OCI-LY3 (cell line): ENCODE measurements around the gene SCYGR8.

Experiments
- H2AFZ ChIP-seq: fragments of 200-600, 300-600 bp; shearing (Covaris generic); 2 replicates; pipeline ENCODE4 v1.6.0; 2014; ENCODE audit warnings: antibody characterized with exemption, low read depth, low read length
- H3K27ac ChIP-seq: fragments of 200-600, 300-600 bp; sonication (generic); 2 replicates; pipeline ENCODE4 v1.5.1; 2014; ENCODE audit warnings: mild to moderate bottlenecking, low read length, moderate library complexity, mixed read lengths
- H3K27me3 ChIP-seq: fragments of 200-600, 300-600 bp; sonication (generic); 2 replicates; pipeline ENCODE4 v1.6.1; 2014; ENCODE audit warnings: low read depth, low read length, mixed read lengths
- H3K36me3 ChIP-seq: fragments of 200-600, 300-600 bp; sonication (generic); replicated peaks from 2 replicates; pipeline ENCODE3; 2014; ENCODE audit warnings: low read depth, low read length, mixed read lengths
- H3K4me1 ChIP-seq: fragments of 300-600, 200-600 bp; sonication (generic); 2 replicates; pipeline ENCODE4 v1.6.1; 2014; ENCODE audit warnings: low read length, mixed read lengths
- H3K4me2 ChIP-seq: fragments of 200-600, 300-600 bp; sonication (generic); 2 replicates; pipeline ENCODE4 v1.6.1; 2014; ENCODE audit warnings: low read length, mixed read lengths
- H3K4me3 ChIP-seq: fragments of 300-600, 200-600 bp; sonication (generic); 2 replicates; pipeline ENCODE4 v1.5.1; 2014; ENCODE audit warnings: antibody characterized with exemption, mild to moderate bottlenecking, low read length, moderate library complexity
- H3K79me2 ChIP-seq: fragments of 300-600, 200-600 bp; shearing (Covaris generic); 2 replicates; pipeline ENCODE4 v1.6.1; 2014; ENCODE audit warnings: mild to moderate bottlenecking, low read length, mixed read lengths
- H3K9ac ChIP-seq: fragments of 300-600, 200-600 bp; shearing (Covaris generic); 2 replicates; pipeline ENCODE4 v1.6.0; 2014; ENCODE audit warnings: mild to moderate bottlenecking, low read length, moderate library complexity
- H3K9me3 ChIP-seq: fragments of 200-600, 300-600 bp; shearing (Covaris generic); 2 replicates; pipeline ENCODE4 v1.6.1; 2014; ENCODE audit warnings: low read length, mixed read lengths; ENCODE audit not compliant: insufficient read depth
- H4K20me1 ChIP-seq: fragments of 200-600, 300-600 bp; sonication (generic); 2 replicates; pipeline ENCODE4 v1.6.1; 2016; ENCODE audit warnings: low read length, mixed read lengths; ENCODE audit not compliant: insufficient read depth
- CTCF ChIP-seq: fragments of 200-600, 300-600 bp; sonication (generic); IDR thresholded peaks from 2 replicates; pipeline ENCODE4 v1.5.1; 2014; ENCODE audit warnings: antibody characterized with exemption, low read length, low read depth
- EZH2phosphoT487 ChIP-seq: fragments of 200-600 bp; shearing (Covaris generic); IDR thresholded peaks from 2 replicates; pipeline ENCODE4 v1.6.1; 2018; ENCODE audit warnings: antibody characterized with exemption, mixed run types, low read depth

SCYGR8 gene

DNA sequence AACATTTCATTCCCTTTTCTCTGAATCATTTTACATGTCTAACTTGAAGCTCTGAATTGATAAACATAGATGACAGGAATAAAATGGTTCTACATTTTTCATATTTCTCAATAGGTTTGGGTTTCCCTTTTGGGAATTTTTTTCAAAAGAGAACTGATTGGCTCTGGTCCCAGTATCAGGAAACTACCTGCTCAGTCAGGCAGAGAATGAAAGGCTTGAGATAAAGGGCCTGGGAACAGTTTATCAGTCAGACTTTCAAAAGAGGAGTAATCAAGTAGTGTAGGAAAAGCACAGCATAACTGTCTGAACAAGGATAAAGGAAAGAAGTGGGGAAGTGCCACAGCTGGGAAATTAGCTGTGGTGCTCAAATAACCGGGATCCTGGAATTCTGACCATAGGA lies 39.6 kb downstream of the SCYGR8 start:
- H3K4me3 ChIP-seq = no peak overlapping the region
- H4K20me1 ChIP-seq = no peaks in the 10 kb centered on the region
- no peak overlapping the region for H3K27ac ChIP-seq
- no peak overlapping the region for H3K9ac ChIP-seq
- H3K36me3 ChIP-seq = no peaks in the 10 kb centered on the region
- TF ChIP-seq CTCF = no peak
- TF ChIP-seq EZH2phosphoT487 = no peak
- H3K27me3 ChIP-seq = no peaks in the 10 kb centered on the region; the same call in 1 of the 2 replicates
- no peaks in the 10 kb centered on the region for H3K4me1 ChIP-seq
- H3K4me2 ChIP-seq = no peak overlapping the region
- no peak overlapping the region for H2AFZ ChIP-seq
- no peaks in the 10 kb centered on the region for H3K9me3 ChIP-seq
- no peaks in the 10 kb centered on the region for H3K79me2 ChIP-seq

DNA sequence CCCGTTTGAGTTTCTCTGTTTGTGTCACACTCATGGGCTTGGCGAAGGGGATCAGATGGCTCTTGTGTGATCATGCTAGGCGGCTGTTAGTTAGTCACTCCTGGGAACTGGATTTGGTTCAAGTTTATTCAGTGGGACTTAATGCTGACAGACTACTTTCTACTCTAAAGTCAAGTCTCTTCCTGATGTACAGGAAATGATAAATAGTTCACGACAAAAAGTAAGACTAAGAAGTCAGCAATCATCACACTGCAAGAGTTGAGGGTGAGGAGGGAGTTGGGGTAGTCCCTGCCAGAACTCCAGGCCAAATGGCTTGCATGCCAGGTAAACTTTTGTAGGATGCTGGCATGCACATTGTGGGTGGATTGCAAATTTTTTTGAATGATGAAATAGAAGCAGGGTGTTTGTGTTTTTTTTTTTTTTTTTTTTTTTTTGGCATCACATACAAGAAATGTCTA lies 42.9 kb downstream of the SCYGR8 start:
- no peak overlapping the region for H3K27ac ChIP-seq
- no peak for TF ChIP-seq CTCF
- TF ChIP-seq EZH2phosphoT487 = no peak

GRCh38 chr2:227789803-227790202 lies 44.1 kb downstream of the SCYGR8 start:
- Histone ChIP-seq H3K4me3 (no peak overlapping the region), H3K27ac (no peak overlapping the region), H3K27me3 (no peaks in the 10 kb centered on the region; the same call in 1 of the 2 replicates), H3K9ac (no peak overlapping the region), H3K4me1 (no peaks in the 10 kb centered on the region), H3K79me2 (no peaks in the 10 kb centered on the region), H3K4me2 (no peak overlapping the region), H3K36me3 (no peaks in the 10 kb centered on the region), H2AFZ (no peak overlapping the region), H4K20me1 (no peaks in the 10 kb centered on the region), H3K9me3 (no peaks in the 10 kb centered on the region)
- TF ChIP-seq CTCF (no peak), EZH2phosphoT487 (no peak)

More for the DNA sequence above, 42.9 kb downstream of the SCYGR8 start:
- Histone ChIP-seq H2AFZ (no peak overlapping the region), H3K27me3 (no peaks in the 10 kb centered on the region; the same call in 1 of the 2 replicates), H3K4me2 (no peak overlapping the region), H3K9me3 (no peaks in the 10 kb centered on the region), H3K4me1 (no peaks in the 10 kb centered on the region), H3K4me3 (no peak overlapping the region), H3K36me3 (no peaks in the 10 kb centered on the region), H3K9ac (no peak overlapping the region), H4K20me1 (no peaks in the 10 kb centered on the region), H3K79me2 (no peaks in the 10 kb centered on the region)

GRCh38 chr2:227793148-227793712 lies 47.5 kb downstream of the SCYGR8 start:
- no peak overlapping the region for H3K4me3 ChIP-seq
- H3K27ac ChIP-seq = no peak overlapping the region
- H3K79me2 ChIP-seq = no peaks in the 10 kb centered on the region
- H3K9me3 ChIP-seq = no peaks in the 10 kb centered on the region
- H3K9ac ChIP-seq = no peak overlapping the region
- H3K4me2 ChIP-seq = no peak overlapping the region
- no peaks in the 10 kb centered on the region; the same call in 1 of the 2 replicates for H3K27me3 ChIP-seq
- no peak overlapping the region for H2AFZ ChIP-seq
- no peaks in the 10 kb centered on the region for H4K20me1 ChIP-seq
- TF ChIP-seq CTCF (no peak), EZH2phosphoT487 (no peak)
- H3K36me3 ChIP-seq = no peaks in the 10 kb centered on the region
- H3K4me1 ChIP-seq = no peaks in the 10 kb centered on the region
